Myometrial cell (primary cell): Measurements from ENCODE around the gene POLG2. TPM values are rescaled to one million over a fixed set of nuclear protein-coding genes. Genes with fewer than 3 reads are reported as not detected.

Source experiments
- total RNA-seq: library from RNA; depleted of rRNA; stranded (reverse); fragments of >200 nt; gene quantifications from 2 replicates; pipeline ENCODE4 v1.2.3, GENCODE V29; 2015

POLG2 gene
- total RNA-seq, result 2.3 and 2.6 TPM in 2 replicates

GRCh38 chr17:64496786-64497564 is at the start of gene POLG2:
POLG2 (minus strand) TSS chr17:64497054; CDS start chr17:64496968, 86 bp downstream.

DNA sequence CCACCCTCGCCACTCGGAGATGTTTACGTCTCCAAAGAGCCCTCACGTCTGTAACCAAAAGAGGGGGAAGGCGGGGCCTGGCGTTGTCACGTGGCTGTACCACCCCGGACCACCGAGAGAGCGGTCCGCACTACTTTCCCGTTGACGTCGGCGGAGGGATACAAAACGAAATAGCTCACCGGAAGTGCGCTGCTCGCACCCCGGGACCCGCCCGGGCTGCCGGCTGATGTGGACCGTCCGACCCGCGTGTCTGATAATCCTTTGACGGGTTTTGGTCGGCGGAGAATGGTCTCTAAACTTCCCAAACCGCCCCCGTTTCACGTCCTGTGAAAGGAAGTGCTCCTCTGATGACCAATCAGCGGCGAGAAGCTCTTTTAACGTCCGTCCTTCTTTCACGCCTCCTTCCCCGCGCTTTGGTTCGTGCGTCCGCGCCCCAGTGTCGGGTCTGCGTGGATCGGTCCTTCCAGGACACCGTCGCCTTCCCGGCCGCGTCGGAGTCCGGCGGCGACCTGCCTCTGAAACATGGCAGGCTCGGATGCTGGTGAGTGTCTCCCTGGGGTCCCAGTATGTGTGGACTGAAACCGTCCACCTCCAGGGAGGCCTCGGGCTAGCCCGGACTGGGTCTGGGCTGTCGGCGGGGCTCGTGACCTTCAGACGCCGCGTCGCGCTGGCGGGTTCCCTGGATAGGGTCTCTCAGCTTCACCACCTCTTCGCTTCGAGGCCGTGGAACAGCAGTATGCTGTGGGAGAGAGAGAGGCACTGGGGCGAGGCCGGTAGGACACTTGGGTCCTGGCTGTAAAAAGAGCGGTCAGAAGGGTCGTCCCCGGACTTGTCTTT is 9.9 kb upstream of the POLG2 start, which contains the start of gene CEP95:
TSS of gene CEP95 (plus strand) at position 402 of the 837 bp plus-strand sequence. CDS start at position 523, 121 bp downstream.

DNA sequence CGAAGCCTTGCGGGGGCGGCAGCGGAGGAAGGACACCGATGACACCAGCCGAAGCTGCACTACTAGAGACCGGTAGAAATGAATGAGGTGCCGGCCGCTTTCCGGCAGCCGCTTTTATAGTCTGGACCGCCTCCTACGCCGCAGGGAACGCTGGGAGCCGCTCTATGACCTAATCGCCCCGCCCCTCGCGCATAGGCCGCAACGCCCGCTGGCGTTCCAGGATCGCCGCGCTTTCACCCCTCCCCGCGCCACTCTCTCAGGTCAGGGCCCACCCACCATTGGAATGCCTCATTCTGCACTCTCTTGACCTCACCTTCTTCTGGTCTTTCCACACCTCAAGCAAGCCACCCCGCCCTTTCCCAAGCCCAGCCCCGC is 9.3 kb upstream of the POLG2 start, which contains the start of gene DDX5:
TSS of gene DDX5 (minus strand) at position 89 of the 375 bp plus-strand sequence. CDS start 170 bp downstream, outside the sequence.

GRCh38 chr17:64448665-64449512 is 48.0 kb downstream of the POLG2 start, which contains the start of gene MILR1:
MILR1 (plus strand) TSS chr17:64449115; CDS start chr17:64449169, 54 bp downstream.

Other genes with a start within 250 kb of the POLG2 start
- gene TEX2, start 233.8 kb downstream of the POLG2 start, total RNA-seq, result 28.0 and 29.1 TPM in 2 replicates
- gene PECAM1, start 106.2 kb downstream of the POLG2 start, total RNA-seq, result under 0.01 TPM in 1 of 2 replicates, not detected in the other
- 25.4 and 31.7 TPM in 2 replicates for gene MILR1, start 47.9 kb downstream of the POLG2 start, total RNA-seq
- 276 and 612 TPM in 2 replicates for gene DDX5, start 9.2 kb upstream of the POLG2 start, total RNA-seq
- 4.8 and 23.4 TPM in 2 replicates for gene CEP95, start 9.9 kb upstream of the POLG2 start, total RNA-seq
- 41.5 and 45.3 TPM in 2 replicates for gene SMURF2, start 165.3 kb upstream of the POLG2 start, total RNA-seq